RWPE2 (cell line): Measurements from ENCODE around the gene TSPAN2.

Experiments used
- ATAC-seq: fragments of 200-7000 bp; cut with Tn5 transposase; 3 replicates; pipeline ENCODE4 v1.9.1; 2021; ENCODE audit warnings: low read depth
- DNase-seq: peaks from one replicate; pipeline ENCODE4 v3.0.0-alpha.2; 2020; ENCODE audit warnings: low spot score
- H3K27ac ChIP-seq: fragments of 450-650 bp; 2 replicates; pipeline ENCODE4 v1.5.1; 2017; ENCODE audit warnings: mild to moderate bottlenecking; ENCODE audit not compliant: poor library complexity, severe bottlenecking
- H3K27me3 ChIP-seq: fragments of 250-450 bp; sonication (Bioruptor Pico); 2 replicates; pipeline ENCODE4 v1.5.1; 2021; ENCODE audit warnings: mild to moderate bottlenecking, moderate library complexity; ENCODE audit not compliant: insufficient read depth, poor library complexity, severe bottlenecking
- H3K36me3 ChIP-seq: fragments of 250-450 bp; sonication (Bioruptor Pico); 2 replicates; pipeline ENCODE4 v1.5.1; 2020; ENCODE audit warnings: low read depth, mild to moderate bottlenecking, moderate library complexity
- H3K4me1 ChIP-seq: fragments of 250-450 bp; sonication (Bioruptor Pico); 2 replicates; pipeline ENCODE4 v1.5.1; 2021; ENCODE audit warnings: mild to moderate bottlenecking, moderate library complexity; ENCODE audit not compliant: insufficient read depth, poor library complexity, severe bottlenecking
- H3K4me3 ChIP-seq: fragments of 250-450 bp; sonication (Bioruptor Pico); 2 replicates; pipeline ENCODE4 v1.5.1; 2021; ENCODE audit warnings: mild to moderate bottlenecking, moderate library complexity; ENCODE audit not compliant: severe bottlenecking
- H3K9me3 ChIP-seq: fragments of 250-450 bp; sonication (Bioruptor Pico); 2 replicates; pipeline ENCODE4 v1.5.1; 2021; ENCODE audit warnings: mild to moderate bottlenecking, moderate library complexity; ENCODE audit not compliant: severe bottlenecking
- TF ChIP-seq, protein P1 (sequence below): fragments of 450-650 bp; IDR thresholded peaks from one replicate; pipeline ENCODE4 v1.5.1; 2017; ENCODE audit warnings: mild to moderate bottlenecking, moderate library complexity; ENCODE audit not compliant: poor library complexity, severe bottlenecking

TSPAN2 gene

DNA sequence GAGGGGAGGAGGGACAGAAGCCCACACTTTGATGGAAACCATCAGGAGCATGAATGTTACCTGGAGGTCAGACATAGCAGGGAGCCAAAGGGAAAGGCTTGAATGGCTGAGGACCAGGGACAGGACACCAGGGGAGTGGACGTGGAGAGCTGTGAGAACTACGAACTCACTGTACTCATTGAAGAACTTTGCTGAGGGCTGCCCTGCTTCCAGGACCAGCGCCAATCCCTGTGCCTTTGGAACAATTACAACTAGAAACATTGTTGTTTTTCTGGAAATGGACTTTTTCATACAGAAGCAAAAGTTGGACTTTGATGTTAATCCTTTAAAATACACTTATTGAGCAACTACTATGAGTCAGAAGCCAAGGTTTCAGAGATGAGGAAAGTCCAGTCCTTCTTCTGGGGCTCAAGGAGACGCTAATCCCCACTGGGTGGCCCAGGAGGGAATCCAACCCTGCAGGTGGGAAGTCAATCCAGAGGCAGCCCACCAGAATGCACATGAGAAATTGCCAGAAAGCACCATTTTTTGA lies 12.9 kb downstream of the TSPAN2 start:
- Histone ChIP-seq H3K36me3 (no peaks in the 10 kb centered on the region), H3K9me3 (no peaks in the 10 kb centered on the region), H3K27ac (no peak overlapping the region), H3K27me3 (no peaks in the 10 kb centered on the region), H3K4me3 (no peak overlapping the region), H3K4me1 (no peaks in the 10 kb centered on the region)
- DNase-seq (no peak), ATAC-seq (no peak)
- TF ChIP-seq, protein P1, sequence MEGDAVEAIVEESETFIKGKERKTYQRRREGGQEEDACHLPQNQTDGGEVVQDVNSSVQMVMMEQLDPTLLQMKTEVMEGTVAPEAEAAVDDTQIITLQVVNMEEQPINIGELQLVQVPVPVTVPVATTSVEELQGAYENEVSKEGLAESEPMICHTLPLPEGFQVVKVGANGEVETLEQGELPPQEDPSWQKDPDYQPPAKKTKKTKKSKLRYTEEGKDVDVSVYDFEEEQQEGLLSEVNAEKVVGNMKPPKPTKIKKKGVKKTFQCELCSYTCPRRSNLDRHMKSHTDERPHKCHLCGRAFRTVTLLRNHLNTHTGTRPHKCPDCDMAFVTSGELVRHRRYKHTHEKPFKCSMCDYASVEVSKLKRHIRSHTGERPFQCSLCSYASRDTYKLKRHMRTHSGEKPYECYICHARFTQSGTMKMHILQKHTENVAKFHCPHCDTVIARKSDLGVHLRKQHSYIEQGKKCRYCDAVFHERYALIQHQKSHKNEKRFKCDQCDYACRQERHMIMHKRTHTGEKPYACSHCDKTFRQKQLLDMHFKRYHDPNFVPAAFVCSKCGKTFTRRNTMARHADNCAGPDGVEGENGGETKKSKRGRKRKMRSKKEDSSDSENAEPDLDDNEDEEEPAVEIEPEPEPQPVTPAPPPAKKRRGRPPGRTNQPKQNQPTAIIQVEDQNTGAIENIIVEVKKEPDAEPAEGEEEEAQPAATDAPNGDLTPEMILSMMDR: no peak

DNA sequence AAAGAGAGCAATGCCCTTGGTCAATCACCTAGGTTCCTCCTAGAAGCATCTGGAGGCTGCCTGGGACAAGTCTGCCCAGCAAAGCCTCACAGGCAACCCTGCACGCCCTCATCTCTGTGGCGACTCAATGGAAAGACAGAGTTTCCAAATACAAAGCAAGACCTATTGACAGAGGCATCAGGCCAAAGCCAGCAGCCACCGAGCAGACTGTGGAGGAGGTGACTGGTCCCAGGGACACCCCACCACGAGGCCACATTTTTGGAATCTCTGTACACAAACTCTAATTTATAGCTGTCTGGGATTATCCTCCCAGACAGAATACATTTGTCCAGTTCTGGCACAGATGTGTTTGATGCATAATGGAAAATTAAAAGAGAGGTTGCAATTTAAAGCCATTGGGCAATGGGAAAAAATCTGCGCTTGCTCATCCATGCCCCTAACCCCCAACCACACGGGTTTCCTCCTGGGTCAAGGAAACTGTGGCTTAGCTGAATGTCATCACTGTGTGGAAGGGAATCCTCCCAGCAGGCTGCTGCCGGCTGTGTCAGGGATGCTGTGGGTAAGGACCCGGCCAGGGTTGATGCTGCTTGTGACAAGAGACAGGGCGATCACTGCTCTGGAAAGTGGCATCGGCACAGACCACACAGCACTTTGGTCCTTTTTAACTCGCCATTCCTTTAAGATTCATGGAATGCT lies 14.3 kb downstream of the TSPAN2 start:
- ATAC-seq (no peak), DNase-seq (no peak)
- Histone ChIP-seq H3K27ac (no peak overlapping the region), H3K4me3 (no peak overlapping the region), H3K36me3 (no peaks in the 10 kb centered on the region), H3K27me3 (no peaks in the 10 kb centered on the region), H3K4me1 (no peaks in the 10 kb centered on the region), H3K9me3 (no peaks in the 10 kb centered on the region)
- TF ChIP-seq, protein P1: no peak

DNA sequence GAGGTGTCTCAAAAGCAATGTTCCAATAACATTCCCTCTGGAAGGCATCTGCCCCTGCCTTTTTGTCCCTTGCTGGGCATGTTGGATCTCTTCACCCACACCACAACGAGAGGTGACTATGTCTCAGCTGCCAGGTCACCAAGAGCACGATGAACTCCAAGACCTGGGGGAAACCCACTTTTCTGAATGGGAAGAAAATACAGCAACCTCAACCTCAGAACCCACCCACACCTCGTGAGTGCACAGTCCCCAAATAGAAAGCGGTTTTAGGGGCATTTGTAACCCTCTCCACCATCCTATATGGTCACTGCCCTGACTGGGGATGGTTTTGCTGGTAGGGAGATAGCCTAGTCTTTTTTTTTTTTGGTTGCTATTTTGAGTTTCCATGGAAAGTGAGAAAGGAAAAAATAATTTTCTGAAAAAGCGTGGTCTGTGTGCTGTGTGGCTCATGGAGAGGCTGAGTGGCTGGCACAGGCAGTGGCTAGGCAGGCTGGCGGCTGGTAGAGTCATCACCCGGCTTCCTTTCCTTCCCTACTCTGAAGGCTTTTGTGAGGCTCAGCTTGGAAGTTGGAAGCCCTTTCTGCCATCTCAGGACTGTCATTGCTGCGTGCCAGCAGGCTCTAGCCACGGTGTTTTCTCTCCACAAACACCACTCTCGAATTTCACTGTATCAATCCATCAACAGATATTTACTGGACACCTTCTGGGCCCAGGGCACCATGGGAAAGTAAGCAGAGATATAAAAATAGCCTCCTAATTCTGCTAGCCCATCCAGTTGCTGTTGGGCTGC lies 15.8 kb downstream of the TSPAN2 start:
- Histone ChIP-seq H3K36me3 (no peaks in the 10 kb centered on the region), H3K9me3 (no peaks in the 10 kb centered on the region), H3K27ac (no peak overlapping the region), H3K27me3 (no peaks in the 10 kb centered on the region), H3K4me1 (peaks cover 10% of the 10 kb centered on the region), H3K4me3 (no peak overlapping the region)
- ATAC-seq (no peak), DNase-seq (no peak)
- TF ChIP-seq, protein P1: no peak

DNA sequence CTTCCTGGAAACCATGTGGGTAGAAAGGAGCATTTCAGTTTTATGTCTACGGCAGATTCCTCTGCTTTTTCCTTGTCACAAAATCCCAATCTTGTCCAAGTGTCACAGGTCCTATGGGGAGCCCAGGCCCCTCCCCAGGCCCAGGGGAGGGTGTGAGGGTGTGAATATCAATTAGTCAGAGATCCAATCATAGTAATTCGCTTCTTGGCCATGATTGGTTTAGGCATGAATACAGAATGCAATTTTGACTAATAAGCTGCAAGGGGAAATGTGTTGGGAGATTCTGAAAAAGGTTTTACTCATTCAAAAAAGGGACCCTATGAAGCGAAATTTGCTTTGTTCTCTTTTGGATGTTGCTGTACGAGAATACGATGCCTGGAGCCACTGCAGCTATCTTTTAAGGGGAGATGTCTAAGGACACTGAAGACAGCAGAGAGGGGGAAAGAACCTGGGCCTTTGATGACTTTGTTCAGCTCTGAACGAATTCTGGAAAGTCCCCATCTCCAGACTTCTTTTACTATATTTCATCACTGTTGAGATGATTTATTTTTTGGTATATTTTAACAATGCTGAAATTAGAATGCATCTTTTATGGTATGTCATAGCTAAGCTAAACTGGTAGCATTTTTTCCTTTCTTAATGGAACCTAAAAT lies 18.2 kb downstream of the TSPAN2 start:
- Histone ChIP-seq H3K4me1 (peaks cover 20% of the 10 kb centered on the region), H3K36me3 (no peaks in the 10 kb centered on the region), H3K9me3 (no peaks in the 10 kb centered on the region), H3K27ac (no peak overlapping the region), H3K27me3 (no peaks in the 10 kb centered on the region), H3K4me3 (no peak overlapping the region)
- TF ChIP-seq, protein P1: no peak
- DNase-seq: no peak
- ATAC-seq: no peak
